Pancreas (tissue), 10 donors: ENCODE measurements around the gene SLC31A2. TPM values are rescaled to one million over a fixed set of nuclear protein-coding genes. Genes with fewer than 3 reads are reported as not detected.
A peak's percentile ranks its signal among the peaks of the same experiment; 100 is the strongest.
"Not testable (repeated sequence)": the region's sequence is repeated elsewhere in the genome, so short reads cannot be mapped to it uniquely, and the experiment has no call there.

Source experiments
- ATAC-seq, 4 donors: fragments of 200-7000 bp; cut with Tn5 transposase; one replicate each; pipeline versions ENCODE4 v1.8.0 to v1.9.1; 2020; ENCODE audit warnings: mild to moderate bottlenecking in 4 of 4, moderate library complexity in 4 of 4
- DNase-seq, 6 donors: peaks; one replicate each; pipeline ENCODE4 v3.0.0-alpha.2; 2020
- FAIRE-seq: peaks from 2 replicates; lab custom pipeline; 2012; peaks lifted over from hg19 to GRCh38; lab: Jason Lieb, UNC
- H3K27ac ChIP-seq, 4 donors: fragments of 200-600 bp; sonication (generic); 1 replicate in 3 of 4; 2 replicates in 1 of 4; pipeline versions ENCODE4 v1.5.0 to v1.8.0; 2020
- H3K27me3 ChIP-seq, 4 donors: fragments of 200-600 bp; one replicate each; pipeline ENCODE4 v1.8.0; 2021
- H3K36me3 ChIP-seq, 3 donors: fragments of 200-600 bp; sonication (generic) in 1 of 3; one replicate each; pipeline versions ENCODE4 v1.5.0 to v1.8.0; 2020 to 2021
- H3K4me1 ChIP-seq, 3 donors: fragments of 200-600 bp; one replicate each; pipeline ENCODE4 v1.8.0; 2021
- H3K4me3 ChIP-seq, 4 donors: fragments of 200-600 bp; sonication (generic) in 2 of 4; one replicate each; pipeline versions ENCODE4 v1.5.0 to v1.8.0; 2020 to 2021
- H3K9me3 ChIP-seq, 4 donors: fragments of 200-600 bp; one replicate each; pipeline ENCODE4 v1.8.0; 2021
- CTCF ChIP-seq, 4 donors: fragments of 200-600 bp; sonication (generic) in 3 of 4; IDR thresholded peaks; one replicate each; pipeline versions ENCODE4 v1.5.0 to v1.8.0; 2021; ENCODE audit warnings: antibody characterized with exemption in 4 of 4
- WGBS, 2 donors: extraction: QIAGEN DNeasy Blood & Tissue Kit; methylation state at CpG; one replicate each; pipeline ENCODE4 v1.1.7; 2013; 5-methylcytosine and 5-hydroxymethylcytosine counted together
- intact Hi-C, 3 donors: fragments of 100-400 bp; cut with DNase I; formaldehyde crosslinking; loops; one replicate each; pipeline versions ENCODE4 v1.11.1 to v1.14.2; 2022
- polyA plus RNA-seq, 2 donors: library from polyadenylated mRNA; stranded (reverse); fragments of 200-250 nt; gene quantifications; one replicate each; pipeline ENCODE4 v1.2.3, GENCODE V29; 2013
- total RNA-seq, 6 donors: library from RNA; stranded (reverse); fragmentation: NEBNext Ultra II Directional in 4 of 6; extraction: Animal tissue kit (Norgen Biotek cat#: 25700) in 4 of 6; gene quantifications; one replicate each; pipeline versions ENCODE4 v1.2.1 to v1.2.4, GENCODE V29; 2021 to 2023
- donor health status: healthy with polysubstance abuse.
- donor health status: DM: no; HTN: no; CAD: no; lungs with moderate emphysema.
- donor health status: DM: no; HTN: no; CAD: no.
- donor health status: control.
- donor health status: control.
- donor health status: Bipolar disorder and iron deficiency.
- donor health status: DM: yes; HTN: yes; CAD: no.
- donor health status: DM: no; HTN: no; CAD: no.
- donor health status: DM: no; HTN: no; CAD: no.
- donor health status: DM: yes; HTN: yes; CAD: no.

Gene SLC31A2, protein sequence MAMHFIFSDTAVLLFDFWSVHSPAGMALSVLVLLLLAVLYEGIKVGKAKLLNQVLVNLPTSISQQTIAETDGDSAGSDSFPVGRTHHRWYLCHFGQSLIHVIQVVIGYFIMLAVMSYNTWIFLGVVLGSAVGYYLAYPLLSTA
- total RNA-seq: 10 to 100 TPM in 2 of 6 donors, 1 to 10 TPM in 4; 8.4 to 11.9 (median 9.0) TPM
- 1 to 10 TPM; 5.3 to 5.5 TPM for polyA plus RNA-seq

DNA sequence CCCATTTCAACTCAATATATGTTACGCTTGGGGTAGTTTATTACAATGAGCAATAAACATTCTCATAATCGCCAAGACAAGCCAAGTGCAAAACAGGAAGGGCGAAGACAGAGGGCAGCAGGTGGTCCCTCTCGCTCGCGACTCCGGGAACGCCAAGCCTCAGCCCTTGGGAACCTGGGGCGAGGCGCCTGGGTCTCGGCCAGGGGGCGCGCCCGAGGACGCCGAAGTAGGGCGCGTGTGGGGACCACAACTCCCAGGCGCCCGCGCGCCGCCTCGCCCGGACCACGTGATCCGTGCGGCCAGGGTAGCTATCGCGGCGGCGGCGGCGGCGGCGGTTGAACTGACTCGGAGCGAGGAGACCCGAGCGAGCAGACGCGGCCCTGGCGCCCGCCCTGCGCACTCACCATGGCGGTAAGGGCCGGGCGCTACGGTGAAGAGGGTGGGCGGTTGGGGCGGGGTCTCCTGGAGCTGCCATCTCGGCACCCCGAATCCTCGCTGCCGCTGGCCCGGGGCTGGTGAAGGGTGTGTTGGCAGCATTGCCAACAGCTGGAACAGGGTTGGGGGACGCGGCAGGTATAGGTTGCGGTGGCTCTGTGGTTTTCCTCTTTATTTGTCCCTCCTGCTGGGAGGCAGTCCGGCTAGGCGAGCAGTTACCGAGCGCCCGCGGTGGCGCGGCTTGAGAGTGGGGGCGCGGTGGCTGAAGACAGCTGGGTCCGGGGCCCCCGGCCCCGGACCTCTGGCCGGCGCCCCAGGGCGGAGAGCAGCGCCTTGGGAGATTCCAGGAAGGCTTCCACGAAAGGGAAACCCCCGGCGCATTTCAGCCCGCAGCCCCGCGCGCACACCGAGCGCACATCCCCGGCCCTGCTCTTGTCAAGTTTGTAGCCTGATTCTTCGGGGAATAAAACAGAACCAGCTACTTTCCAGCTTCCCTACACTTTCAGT, at the start of gene SLC31A2:
Gene SLC31A2 (plus strand): TSS at position 338 of the 942 bp plus-strand sequence. CDS start 68 bp downstream, at position 406.
- intact Hi-C loops: no loop called here
- H3K36me3 ChIP-seq: no peaks in the 10 kb centered on the region
- ATAC-seq: peak; percentile 95 to 97 (median 97)
- H3K4me3 ChIP-seq: peak within 1 kb of the TSS; percentile 72 to 96 (median 90)
- 0 to 1% methylated on average over 83 to 87 of the region's 87 CpGs for WGBS, 2 donors
- H3K27ac ChIP-seq: peak within 1 kb of the TSS; percentile 58 to 77 (median 68)
- H3K27me3 ChIP-seq: no peaks in the 10 kb centered on the region
- peak; percentile 82 to 98 (median 88) for DNase-seq
- no peak for TF ChIP-seq CTCF (IDR thresholded peaks at IDR 0.05)
- FAIRE-seq: no peak
- no peaks in the 10 kb centered on the region for H3K9me3 ChIP-seq
- peaks cover 0 to 14% (median 9%) of the 10 kb centered on the region in 3 donors for H3K4me1 ChIP-seq

DNA sequence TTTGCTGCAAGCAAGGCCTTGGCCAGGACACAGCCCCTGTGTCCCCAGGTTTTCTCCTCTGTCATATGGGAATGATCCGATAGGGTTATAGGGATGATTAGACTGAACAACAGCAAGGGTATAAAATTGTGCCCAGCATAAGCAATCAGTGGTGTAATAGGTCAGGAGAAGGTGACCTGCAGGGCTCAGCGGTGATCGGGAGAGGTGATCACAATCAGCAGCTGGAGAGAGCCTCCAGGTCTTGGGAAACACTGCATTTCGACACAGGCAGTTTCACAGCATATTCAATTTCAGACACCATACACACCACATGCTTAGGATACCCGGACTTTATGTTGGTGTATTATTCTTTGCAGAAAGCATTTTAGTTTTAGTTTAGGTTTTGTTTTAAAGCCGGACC, 45.5 kb upstream of the SLC31A2 start:
- DNase-seq, FAIRE-seq, intact Hi-C loops: not testable (repeated sequence)

GRCh38 chr9:113111065-113111951, 39.5 kb upstream of the SLC31A2 start:
- peak in 3 of 4 donors; percentile 14 to 28 (median 25) for TF ChIP-seq CTCF (IDR thresholded peaks at IDR 0.05)
- H3K27ac ChIP-seq, H3K27me3 ChIP-seq, FAIRE-seq, H3K9me3 ChIP-seq, H3K36me3 ChIP-seq, H3K4me3 ChIP-seq, H3K4me1 ChIP-seq, intact Hi-C loops: not testable (repeated sequence)
- ATAC-seq (peak; percentile 76 to 87 (median 83)), DNase-seq (peak in 2 of 6 donors; percentile 23 to 28)
- 7 to 23% methylated on average over 3 to 12 of the region's 56 CpGs for WGBS, 2 donors

More for the DNA sequence above, 45.5 kb upstream of the SLC31A2 start:
- not testable (repeated sequence) for ATAC-seq, H3K36me3 ChIP-seq, H3K4me1 ChIP-seq, H3K27me3 ChIP-seq, H3K4me3 ChIP-seq, H3K27ac ChIP-seq, H3K9me3 ChIP-seq
- WGBS, 2 donors: no CpG with 5 or more reads among the region's 6 CpGs

DNA sequence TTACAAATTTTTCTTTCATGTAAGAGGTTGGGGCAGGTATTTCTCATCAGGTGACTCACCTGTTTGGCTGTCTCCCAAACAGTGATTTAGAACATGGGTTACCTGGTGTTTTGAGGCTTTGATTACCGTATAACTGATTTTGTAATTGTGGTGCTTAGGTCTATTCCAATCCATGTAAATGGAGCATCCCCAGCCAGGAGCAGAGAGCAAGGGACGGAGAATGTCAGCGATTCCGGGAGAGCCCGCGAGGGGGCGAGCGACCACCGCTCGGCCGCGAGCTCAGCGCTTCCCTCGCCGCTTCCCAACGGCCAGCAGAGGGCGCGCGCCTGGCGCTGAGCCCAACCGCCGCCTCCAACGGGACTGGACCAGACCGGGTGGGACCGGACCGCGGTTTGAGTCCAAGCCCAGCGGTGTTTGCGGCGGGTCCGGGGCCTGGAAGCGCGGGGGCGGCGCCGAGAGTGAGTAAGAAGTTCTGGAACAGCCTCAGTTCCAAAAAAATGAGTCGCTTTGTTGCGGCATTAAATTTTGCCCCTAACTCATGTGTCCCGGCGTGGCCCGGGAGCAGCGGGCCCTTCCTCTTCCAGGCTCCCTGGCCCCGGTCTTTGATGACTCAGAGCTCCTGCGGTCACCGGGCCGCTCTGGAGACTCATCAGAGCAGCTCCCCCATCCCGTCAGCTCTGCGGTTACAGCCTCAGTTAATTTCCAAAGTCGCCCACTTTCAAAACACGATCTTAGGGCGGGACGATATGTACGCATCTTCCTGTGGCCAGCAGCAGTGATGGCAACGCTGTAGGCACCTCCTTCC, 37.9 kb upstream of the SLC31A2 start:
- H3K27me3 ChIP-seq, H3K4me3 ChIP-seq, H3K36me3 ChIP-seq, intact Hi-C loops, FAIRE-seq, H3K9me3 ChIP-seq, H3K27ac ChIP-seq, H3K4me1 ChIP-seq: not testable (repeated sequence)
- ATAC-seq (peak; percentile 80 to 87 (median 84)), DNase-seq (peak in 1 of 6 donors; percentile 28)
- 0% methylated on average over 4 of the region's 54 CpGs for WGBS, 2 donors
- TF ChIP-seq CTCF (IDR thresholded peaks at IDR 0.05): peak in 3 of 4 donors; percentile 16 to 25 (median 17)

DNA sequence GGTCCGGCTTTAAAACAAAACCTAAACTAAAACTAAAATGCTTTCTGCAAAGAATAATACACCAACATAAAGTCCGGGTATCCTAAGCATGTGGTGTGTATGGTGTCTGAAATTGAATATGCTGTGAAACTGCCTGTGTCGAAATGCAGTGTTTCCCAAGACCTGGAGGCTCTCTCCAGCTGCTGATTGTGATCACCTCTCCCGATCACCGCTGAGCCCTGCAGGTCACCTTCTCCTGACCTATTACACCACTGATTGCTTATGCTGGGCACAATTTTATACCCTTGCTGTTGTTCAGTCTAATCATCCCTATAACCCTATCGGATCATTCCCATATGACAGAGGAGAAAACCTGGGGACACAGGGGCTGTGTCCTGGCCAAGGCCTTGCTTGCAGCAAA, 32.0 kb upstream of the SLC31A2 start:
- ATAC-seq, DNase-seq, intact Hi-C loops, H3K4me1 ChIP-seq, H3K36me3 ChIP-seq, H3K27ac ChIP-seq, H3K27me3 ChIP-seq, FAIRE-seq, H3K4me3 ChIP-seq, H3K9me3 ChIP-seq: not testable (repeated sequence)
- WGBS, 2 donors: no CpG with 5 or more reads among the region's 6 CpGs
